GM12878 (cell line): ENCODE results near the gene PPBP. TPM values are rescaled to one million over a fixed set of nuclear protein-coding genes. Genes with fewer than 3 reads are reported as not detected.

Source experiments
- ATAC-seq: fragments of 200-7000 bp; cut with Tn5 transposase; 3 replicates; pipeline ENCODE4 v1.9.1; 2020; ENCODE audit warnings: mild to moderate bottlenecking, moderate library complexity
- BruUV-seq: library from RNA; stranded (reverse); fragments of 400-500 nt; replicated peaks from 2 replicates; lab custom pipeline; 2021; lab: Mats Ljungman, UMichigan
- CTCF ChIA-PET: fragments of 300-600 bp; sonication (Branson Sonifier 250); formaldehyde crosslinking; extraction: SDS; loops from one replicate; lab custom pipeline; 2021; ENCODE audit warnings: inconsistent platforms; lab: Yijun Ruan, JAX
- POLR2A ChIA-PET: fragments of 350-600 bp; formaldehyde crosslinking; extraction: SDS; loops from one replicate; lab custom pipeline; 2021; ENCODE audit warnings: inconsistent platforms; lab: Charles Lee
- RAD21 ChIA-PET: fragments of 300-600 bp; sonication (Branson Sonifier 250); formaldehyde crosslinking; loops from one replicate; lab custom pipeline; 2023; ENCODE audit warnings: antibody characterized with exemption; ENCODE audit not compliant: unreplicated experiment; lab: Charles Lee
- SMC1A ChIA-PET: fragments of 300-600 bp; sonication (Branson Sonifier 250); formaldehyde crosslinking; loops from one replicate; lab custom pipeline; 2023; ENCODE audit not compliant: unreplicated experiment, uncharacterized antibody; lab: Charles Lee
- DNase-seq: peaks from one replicate; pipeline ENCODE4 v3.0.0-alpha.2; 2011; ENCODE audit warnings: low read depth, low spot score
- FAIRE-seq: peaks from 3 replicates; lab custom pipeline; 2011; peaks lifted over from hg19 to GRCh38; lab: Jason Lieb, UNC
- H2AFZ ChIP-seq: 2 replicates; pipeline ENCODE4 v1.6.0; 2011; ENCODE audit warnings: low read depth, low read length, control low read depth; ENCODE audit not compliant: control insufficient read depth
- H3K27ac ChIP-seq: 2 replicates; pipeline ENCODE4 v1.5.1; 2011; ENCODE audit warnings: control low read depth; ENCODE audit not compliant: control insufficient read depth, insufficient read depth
- H3K27me3 ChIP-seq, 2 experiments: replicated peaks in 1 of 2; 2 replicates each; pipeline versions ENCODE4 v1.6.0 to v1.6.1; 2011; ENCODE audit warnings: low read length in 1 of 2; ENCODE audit not compliant: control insufficient read depth in 2 of 2, insufficient read depth in 2 of 2
- H3K36me3 ChIP-seq, 2 experiments: 2 replicates each; pipeline ENCODE4 v1.5.1; 2011; ENCODE audit warnings: low read length in 1 of 2; ENCODE audit not compliant: control insufficient read depth in 2 of 2, insufficient read depth in 2 of 2
- H3K4me1 ChIP-seq: 2 replicates; pipeline ENCODE4 v1.6.1; 2011; ENCODE audit warnings: mild to moderate bottlenecking, low read length, moderate library complexity, mixed read lengths; ENCODE audit not compliant: control insufficient read depth, insufficient read depth
- H3K4me2 ChIP-seq: 2 replicates; pipeline ENCODE4 v1.6.0; 2011; ENCODE audit warnings: control low read depth; ENCODE audit not compliant: control insufficient read depth, insufficient read depth
- H3K4me3 ChIP-seq: fragments of 200-600 bp; sonication (generic); 2 replicates; pipeline ENCODE4 v1.5.1; 2016
- H3K79me2 ChIP-seq: 2 replicates; pipeline ENCODE4 v1.6.0; 2011; ENCODE audit warnings: low read length; ENCODE audit not compliant: control insufficient read depth, insufficient read depth
- H3K9ac ChIP-seq: 2 replicates; pipeline ENCODE4 v1.8.0; 2011; ENCODE audit warnings: low read length, control low read depth, mixed read lengths; ENCODE audit not compliant: control insufficient read depth, insufficient read depth
- H3K9me3 ChIP-seq: replicated peaks from 3 replicates; pipeline ENCODE4 v1.5.1; 2011; ENCODE audit warnings: mild to moderate bottlenecking, low read length; ENCODE audit not compliant: control insufficient read depth, insufficient read depth
- H4K20me1 ChIP-seq: 2 replicates; pipeline ENCODE4 v1.6.0; 2011; ENCODE audit not compliant: control insufficient read depth, insufficient read depth
- DPF2 ChIP-seq: fragments of 450-650 bp; IDR thresholded peaks from 2 replicates; pipeline ENCODE4 v1.6.1; 2017; ENCODE audit warnings: mild to moderate bottlenecking
- EP300 ChIP-seq, 2 experiments: fragments of 150-350 bp in 1 of 2; IDR thresholded peaks; 2 replicates each; pipeline ENCODE4 v1.6.1; 2011 to 2012; ENCODE audit warnings: low read depth in 2 of 2, low read length in 2 of 2, borderline replicate concordance in 1 of 2, improper control_type of control experiment in 1 of 2, inconsistent platforms in 1 of 2; ENCODE audit not compliant: control insufficient read depth in 1 of 2
- MTA2 ChIP-seq: fragments of 450-650 bp; IDR thresholded peaks from 2 replicates; pipeline ENCODE4 v1.6.1; 2016; ENCODE audit warnings: low read depth, mild to moderate bottlenecking, moderate library complexity
- SIN3A ChIP-seq: IDR thresholded peaks from 2 replicates; pipeline ENCODE4 v1.6.1; 2012; ENCODE audit warnings: low read depth, low read length, improper control_type of control experiment
- SMAD5 ChIP-seq: IDR thresholded peaks from 2 replicates; pipeline ENCODE4 v1.6.1; 2016; ENCODE audit warnings: antibody characterized with exemption, low read depth
- SPI1 ChIP-seq: IDR thresholded peaks from 2 replicates; pipeline ENCODE4 v1.6.1; 2011; ENCODE audit warnings: low read depth, mild to moderate bottlenecking, low read length, moderate library complexity, borderline replicate concordance; ENCODE audit not compliant: insufficient read depth
- WGBS: methylation state at CpG from one replicate; pipeline ENCODE4 v1.1.6; 2016; ENCODE audit warnings: low lambda C conversion rate; ENCODE audit not compliant: insufficient replicate concordance, insufficient coverage; ENCODE audit errors: missing lambda C conversion rate; 5-methylcytosine and 5-hydroxymethylcytosine counted together
- in situ Hi-C: fragments of 300-500 bp; cut with MboI; formaldehyde crosslinking; loops from 9 replicates; pipeline ENCODE4 v1.14.3; 2018; ENCODE audit warnings: mixed read lengths
- intact Hi-C: fragments of 100-400 bp; cut with micrococcal nuclease; formaldehyde crosslinking; loops from one replicate; pipeline ENCODE4 v1.14.2; 2022; ENCODE audit not compliant: unreplicated experiment
- polyA plus RNA-seq, 11 experiments: library from polyadenylated mRNA; depleted of rRNA in 4 of 11; unstranded in 6 of 11; stranded (reverse) in 5 of 11; fragments of >200 nt; fragmentation: Nextera tagmentation in 4 of 11; fragmentation: Illumina TruSeq in 1 of 11; extraction: Ambion mirVana in 4 of 11; extraction: Trizol in 1 of 11; gene quantifications; 1 replicate in 1 of 11; 2 replicates in 10 of 11; pipeline versions ENCODE4 v1.2.1 to v1.2.3, GENCODE V29; 2011 to 2016; ENCODE audit warnings: inconsistent platforms in 2 of 11, missing spikeins in 2 of 11, low read depth in 1 of 11
- total RNA-seq, 4 experiments: library from RNA; depleted of rRNA in 3 of 4; stranded (reverse); fragments of >200 nt in 3 of 4; fragmentation: Illumina TruSeq in 1 of 4; extraction: Trizol in 1 of 4; gene quantifications; 2 replicates each; pipeline versions ENCODE4 v1.2.1 to v1.2.3, GENCODE V29; 2013 to 2021
- TF ChIP-seq, protein P1 (sequence below): IDR thresholded peaks from 2 replicates; pipeline ENCODE4 v1.6.1; 2011; ENCODE audit warnings: borderline replicate concordance, low read depth, mild to moderate bottlenecking, moderate library complexity, low read length; ENCODE audit not compliant: insufficient read depth, poor library complexity, severe bottlenecking

PPBP gene
- total and polyA plus RNA-seq, 10 of the 15 experiments (the other 5 are each of a cell fraction or from before 2014, with no cell fraction given) = not detected

DNA sequence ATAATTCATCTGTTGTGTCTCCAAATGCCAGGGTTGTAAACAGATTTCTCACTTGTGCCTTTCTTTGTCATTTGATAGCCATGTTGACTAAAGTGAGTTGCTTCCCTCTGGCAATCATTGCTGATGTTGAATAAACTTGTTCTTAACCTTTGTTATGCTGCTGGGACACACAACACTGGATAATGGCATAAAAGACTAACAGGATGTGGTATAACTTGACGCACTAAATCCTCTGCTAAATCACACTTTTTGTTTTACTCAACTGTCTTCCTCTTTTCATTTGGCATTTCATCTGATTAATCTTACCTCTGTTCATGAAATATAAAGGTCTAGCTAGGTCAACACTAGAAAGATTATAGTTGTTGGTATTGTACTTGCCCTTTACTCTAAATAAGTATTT, 28.1 kb upstream of the PPBP start:
- intact Hi-C loops = no loop called here
- Histone ChIP-seq H3K9ac (no peak overlapping the region), H3K27me3 (no peaks in the 10 kb centered on the region), H3K4me3 (no peak overlapping the region), H3K79me2 (no peaks in the 10 kb centered on the region), H3K9me3 (no peaks in the 10 kb centered on the region), H4K20me1 (no peaks in the 10 kb centered on the region), H3K4me2 (no peak overlapping the region), H2AFZ (no peak overlapping the region), H3K36me3 (no peaks in the 10 kb centered on the region), H3K27ac (no peak overlapping the region), H3K4me1 (no peaks in the 10 kb centered on the region)
- ATAC-seq = peak; percentile 79
- no TSS peak for BruUV-seq
- DNase-seq = no peak
- RAD21 ChIA-PET = interaction anchor here (0.6 kb wide), 1 partner anchor 423 kb away, joined by 4 read pairs; no protein-coding TSS in a partner anchor
- CTCF ChIA-PET = interaction anchor here (1.0 kb wide), 1 partner anchor 40 kb away, joined by 3 read pairs; no protein-coding TSS in a partner anchor
- TF ChIP-seq SPI1 (peak; percentile 34; the same call in 1 of the 2 replicates), SIN3A (no peak), EP300 (IDR thresholded peaks at IDR 0.05; ENCODE audit: borderline replicate concordance in 1 of 2, control insufficient read depth in 1 of 2, low read depth in 2 of 2, low read length in 2 of 2) (0 out of 4 replicates have a peak, but pooled peaks of 1 of the 2 experiments have one; percentile 62), DPF2 (0 out of 2 replicates have a peak, but pooled peaks have one; percentile 27), SMAD5 (no peak), MTA2 (0 out of 2 replicates have a peak, but pooled peaks have one; percentile 30)
- TF ChIP-seq, protein P1, sequence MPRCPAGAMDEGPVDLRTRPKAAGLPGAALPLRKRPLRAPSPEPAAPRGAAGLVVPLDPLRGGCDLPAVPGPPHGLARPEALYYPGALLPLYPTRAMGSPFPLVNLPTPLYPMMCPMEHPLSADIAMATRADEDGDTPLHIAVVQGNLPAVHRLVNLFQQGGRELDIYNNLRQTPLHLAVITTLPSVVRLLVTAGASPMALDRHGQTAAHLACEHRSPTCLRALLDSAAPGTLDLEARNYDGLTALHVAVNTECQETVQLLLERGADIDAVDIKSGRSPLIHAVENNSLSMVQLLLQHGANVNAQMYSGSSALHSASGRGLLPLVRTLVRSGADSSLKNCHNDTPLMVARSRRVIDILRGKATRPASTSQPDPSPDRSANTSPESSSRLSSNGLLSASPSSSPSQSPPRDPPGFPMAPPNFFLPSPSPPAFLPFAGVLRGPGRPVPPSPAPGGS = no peak
- SMC1A ChIA-PET = interaction anchor here (0.5 to 2.4 kb wide), 5 partner anchors 9 to 781 kb away, joined by 3 to 10 read pairs (median 3); no protein-coding TSS in a partner anchor
- POLR2A ChIA-PET = no interaction called here
- FAIRE-seq = no peak
- 0% methylated on average over 1 of the region's 1 CpG for WGBS
- in situ Hi-C loops = no loop called here
